H1 (cell line): ENCODE data around the gene CDH20. TPM values are rescaled to one million over a fixed set of nuclear protein-coding genes. Genes with fewer than 3 reads are reported as not detected.

ENCODE experiments used
- CTCF ChIA-PET: fragments of 300-600 bp; sonication (Branson Sonifier 250); formaldehyde crosslinking; loops from one replicate; lab custom pipeline; 2021; ENCODE audit not compliant: partially characterized antibody; lab: Charles Lee
- POLR2A ChIA-PET: fragments of 300-600 bp; sonication (Branson Sonifier 250); formaldehyde crosslinking; loops from one replicate; lab custom pipeline; 2021; ENCODE audit warnings: inconsistent platforms; ENCODE audit not compliant: partially characterized antibody; lab: Charles Lee
- DNase-seq, 2 experiments: peaks; one replicate each; pipeline versions ENCODE4 v3.0.0 to v3.0.0-alpha.2; 2010 to 2022; ENCODE audit warnings: low spot score in 2 of 2, low read depth in 1 of 2, mixed read lengths in 1 of 2
- FAIRE-seq: peaks from 2 replicates; lab custom pipeline; 2011; peaks lifted over from hg19 to GRCh38; lab: Jason Lieb, UNC
- H2AFZ ChIP-seq: 2 replicates; pipeline ENCODE4 v1.8.1; 2012; ENCODE audit warnings: low read length, inconsistent platforms
- H2AK5ac ChIP-seq: 2 replicates; pipeline ENCODE4 v1.6.1; 2013; ENCODE audit warnings: low read depth, low read length
- H2BK120ac ChIP-seq: replicated peaks from 2 replicates; pipeline ENCODE3; 2013; ENCODE audit warnings: low read depth, low read length, inconsistent platforms
- H2BK12ac ChIP-seq: 2 replicates; pipeline ENCODE4 v1.6.1; 2013; ENCODE audit warnings: low read depth, low read length
- H2BK15ac ChIP-seq: 2 replicates; pipeline ENCODE4 v1.6.1; 2013; ENCODE audit warnings: low read length
- H2BK20ac ChIP-seq: 2 replicates; pipeline ENCODE4 v1.6.1; 2013; ENCODE audit warnings: low read length
- H2BK5ac ChIP-seq: 2 replicates; pipeline ENCODE4 v1.6.1; 2013; ENCODE audit warnings: low read depth, low read length
- H3K14ac ChIP-seq: 2 replicates; pipeline ENCODE4 v1.6.1; 2013; ENCODE audit warnings: inconsistent platforms; ENCODE audit not compliant: insufficient read length
- H3K18ac ChIP-seq: 2 replicates; pipeline ENCODE4 v1.6.1; 2013; ENCODE audit warnings: low read length; ENCODE audit errors: extremely low read depth
- H3K23ac ChIP-seq: 2 replicates; pipeline ENCODE4 v1.6.1; 2013; ENCODE audit warnings: inconsistent platforms; ENCODE audit not compliant: insufficient read length
- H3K23me2 ChIP-seq: 2 replicates; pipeline ENCODE4 v1.6.1; 2013; ENCODE audit warnings: low read depth, low read length
- H3K27ac ChIP-seq: 2 replicates; pipeline ENCODE4 v1.6.1; 2011; ENCODE audit warnings: low read depth, low read length, inconsistent platforms
- H3K27me3 ChIP-seq, 4 experiments: replicated peaks in 1 of 4; 1 replicate in 1 of 4; 2 replicates in 3 of 4; pipeline versions ENCODE4 v1.6.1 to v1.8.1; 2011 to 2013; ENCODE audit warnings: low read length in 3 of 4, mild to moderate bottlenecking in 3 of 4, inconsistent platforms in 2 of 4, mixed read lengths in 2 of 4, moderate library complexity in 1 of 4; ENCODE audit not compliant: control insufficient read depth in 3 of 4, insufficient read depth in 3 of 4; ENCODE audit errors: extremely low read depth in 1 of 4
- H3K36me3 ChIP-seq, 4 experiments: 2 replicates each; pipeline versions ENCODE4 v1.6.1 to v1.8.1; 2011 to 2013; ENCODE audit warnings: mild to moderate bottlenecking in 4 of 4, low read length in 3 of 4, moderate library complexity in 2 of 4, control low read depth in 1 of 4, inconsistent platforms in 1 of 4; ENCODE audit not compliant: insufficient read depth in 4 of 4, control insufficient read depth in 2 of 4
- H3K4ac ChIP-seq: replicated peaks from 2 replicates; pipeline ENCODE3; 2013; ENCODE audit warnings: low read length, low read depth, mixed read lengths, inconsistent platforms; ENCODE audit not compliant: insufficient read length
- H3K4me1 ChIP-seq, 4 experiments: replicated peaks in 1 of 4; 1 replicate in 1 of 4; 2 replicates in 3 of 4; pipeline versions ENCODE4 v1.6.1 to v1.8.1; 2011 to 2013; ENCODE audit warnings: low read length in 3 of 4, inconsistent platforms in 2 of 4, mixed read lengths in 1 of 4; ENCODE audit not compliant: insufficient read depth in 4 of 4, control insufficient read depth in 3 of 4
- H3K4me2 ChIP-seq, 2 experiments: 2 replicates each; pipeline versions ENCODE4 v1.6.1 to v1.8.1; 2011 to 2013; ENCODE audit warnings: low read depth in 2 of 2, low read length in 2 of 2, control low read depth in 1 of 2, inconsistent platforms in 1 of 2, mild to moderate bottlenecking in 1 of 2; ENCODE audit not compliant: insufficient read depth in 1 of 2
- H3K4me3 ChIP-seq, 4 experiments: fragments of 200-600, 300-600 bp in 1 of 4; sonication (generic), shearing (Covaris generic), sonication (Bioruptor Twin) in 1 of 4; 2 replicates each; pipeline versions ENCODE4 v1.5.1 to v1.8.1; 2011 to 2016; ENCODE audit warnings: low read length in 4 of 4, low read depth in 3 of 4, control low read depth in 2 of 4, inconsistent platforms in 2 of 4, mild to moderate bottlenecking in 2 of 4, mixed read lengths in 1 of 4, moderate library complexity in 1 of 4; ENCODE audit not compliant: insufficient read depth in 2 of 4; ENCODE audit errors: extremely low read depth in 1 of 4
- H3K56ac ChIP-seq: replicated peaks from 2 replicates; pipeline ENCODE3; 2013; ENCODE audit warnings: low read depth, mild to moderate bottlenecking, mixed read lengths, low read length, inconsistent platforms; ENCODE audit not compliant: insufficient read length
- H3K79me1 ChIP-seq: 2 replicates; pipeline ENCODE4 v1.6.1; 2013; ENCODE audit warnings: low read depth, low read length, control low read depth
- H3K79me2 ChIP-seq, 2 experiments: 2 replicates each; pipeline versions ENCODE4 v1.6.1 to v1.8.1; 2012 to 2013; ENCODE audit warnings: low read length in 2 of 2, mild to moderate bottlenecking in 2 of 2, inconsistent platforms in 1 of 2; ENCODE audit not compliant: insufficient read depth in 2 of 2, control insufficient read depth in 1 of 2
- H3K9ac ChIP-seq, 4 experiments: replicated peaks in 1 of 4; 1 replicate in 1 of 4; 2 replicates in 3 of 4; pipeline versions ENCODE4 v1.6.1 to v1.8.1; 2011 to 2013; ENCODE audit warnings: low read depth in 3 of 4, low read length in 3 of 4, control low read depth in 2 of 4, mild to moderate bottlenecking in 2 of 4, moderate library complexity in 2 of 4, inconsistent platforms in 1 of 4; ENCODE audit errors: extremely low read depth in 1 of 4
- H3K9me3 ChIP-seq, 2 experiments: 2 replicates each; pipeline versions ENCODE4 v1.6.1 to v1.8.1; 2012 to 2013; ENCODE audit warnings: mild to moderate bottlenecking in 2 of 2, moderate library complexity in 2 of 2, control low read depth in 1 of 2, inconsistent platforms in 1 of 2, low read depth in 1 of 2, low read length in 1 of 2, mixed read lengths in 1 of 2; ENCODE audit not compliant: insufficient read depth in 2 of 2
- H4K20me1 ChIP-seq, 2 experiments: replicated peaks in 1 of 2; 2 replicates each; pipeline versions ENCODE3 to v1.8.1; 2011 to 2013; ENCODE audit warnings: inconsistent platforms in 2 of 2, low read length in 2 of 2, mild to moderate bottlenecking in 1 of 2; ENCODE audit not compliant: insufficient read depth in 2 of 2, control insufficient read depth in 1 of 2
- H4K5ac ChIP-seq: 2 replicates; pipeline ENCODE4 v1.6.1; 2013; ENCODE audit warnings: low read length, low read depth, mixed read lengths, inconsistent platforms; ENCODE audit not compliant: insufficient read length
- H4K8ac ChIP-seq: 2 replicates; pipeline ENCODE4 v1.8.0; 2013; ENCODE audit warnings: mild to moderate bottlenecking, moderate library complexity, low read length, inconsistent platforms; ENCODE audit not compliant: insufficient read depth; ENCODE audit errors: extremely low read depth
- H4K91ac ChIP-seq: replicated peaks from 2 replicates; pipeline ENCODE3; 2013; ENCODE audit warnings: low read length, mixed read lengths, inconsistent platforms; ENCODE audit not compliant: insufficient read length
- BRCA1 ChIP-seq: IDR thresholded peaks from 2 replicates; pipeline ENCODE4 v1.6.1; 2012; ENCODE audit warnings: low read depth, low read length, improper control_type of control experiment
- CHD2 ChIP-seq: IDR thresholded peaks from 2 replicates; pipeline ENCODE4 v1.6.1; 2012; ENCODE audit warnings: low read length, improper control_type of control experiment
- EZH2 ChIP-seq: fragments of 200-600 bp; sonication (generic); IDR thresholded peaks from 2 replicates; pipeline ENCODE4 v1.7.1; 2012; ENCODE audit warnings: low read depth, mild to moderate bottlenecking, moderate library complexity, low read length, inconsistent platforms; ENCODE audit not compliant: severe bottlenecking
- KDM4A ChIP-seq: IDR thresholded peaks from one replicate; pipeline ENCODE4 v1.7.1; 2012; ENCODE audit warnings: low read depth, mild to moderate bottlenecking, moderate library complexity, low read length, inconsistent platforms; ENCODE audit not compliant: severe bottlenecking
- NANOG ChIP-seq: IDR thresholded peaks from 2 replicates; pipeline ENCODE4 v1.6.1; 2011; ENCODE audit warnings: low read length, low read depth, mild to moderate bottlenecking, inconsistent platforms; ENCODE audit not compliant: insufficient read depth, poor library complexity, severe bottlenecking
- POLR2A ChIP-seq, 2 experiments: IDR thresholded peaks; 1 replicate in 1 of 2; 2 replicates in 1 of 2; pipeline ENCODE4 v1.6.1; 2011; ENCODE audit warnings: low read depth in 2 of 2, low read length in 2 of 2, mild to moderate bottlenecking in 2 of 2; ENCODE audit errors: control extremely low read depth in 1 of 2
- POLR2AphosphoS5 ChIP-seq: IDR thresholded peaks from 2 replicates; pipeline ENCODE4 v1.6.1; 2011; ENCODE audit warnings: low read depth, low read length
- SIN3A ChIP-seq, 2 experiments: IDR thresholded peaks in 1 of 2; conservative IDR thresholded peaks in 1 of 2; 2 replicates each; pipeline ENCODE4 v1.6.1; 2011 to 2012; ENCODE audit warnings: low read length in 2 of 2, improper control_type of control experiment in 1 of 2, low read depth in 1 of 2, mild to moderate bottlenecking in 1 of 2
- SIX5 ChIP-seq: IDR thresholded peaks from 2 replicates; pipeline ENCODE4 v1.6.1; 2011; ENCODE audit warnings: mild to moderate bottlenecking, low read depth, low read length
- polyA plus RNA-seq, 7 experiments: library from polyadenylated mRNA; depleted of rRNA in 3 of 7; stranded (reverse) in 5 of 7; unstranded in 2 of 7; fragments of >200 nt in 5 of 7; fragments of 200-250 nt in 2 of 7; gene quantifications; 1 replicate in 5 of 7; 2 replicates in 1 of 7; 4 replicates in 1 of 7; pipeline versions ENCODE4 v1.2.1 to v1.2.3, GENCODE V29; 2011 to 2013; ENCODE audit warnings: missing spikeins in 2 of 7, mixed read lengths in 2 of 7
- total RNA-seq: library from RNA; stranded (reverse); fragmentation: NEBNext Ultra II Directional; extraction: Animal tissue kit (Norgen Biotek cat#: 25700); gene quantifications from 2 replicates; pipeline ENCODE4 v1.2.1, GENCODE V29; 2021
- TF ChIP-seq, protein P1 (sequence below): IDR thresholded peaks from 2 replicates; pipeline ENCODE4 v1.6.1; 2011; ENCODE audit warnings: low read length, improper control_type of control experiment

CDH20 gene
- total and polyA plus RNA-seq, 2 of the 8 experiments (the other 6 are each of a cell fraction or from before 2014, with no cell fraction given): 0.07 to 0.12 TPM

DNA sequence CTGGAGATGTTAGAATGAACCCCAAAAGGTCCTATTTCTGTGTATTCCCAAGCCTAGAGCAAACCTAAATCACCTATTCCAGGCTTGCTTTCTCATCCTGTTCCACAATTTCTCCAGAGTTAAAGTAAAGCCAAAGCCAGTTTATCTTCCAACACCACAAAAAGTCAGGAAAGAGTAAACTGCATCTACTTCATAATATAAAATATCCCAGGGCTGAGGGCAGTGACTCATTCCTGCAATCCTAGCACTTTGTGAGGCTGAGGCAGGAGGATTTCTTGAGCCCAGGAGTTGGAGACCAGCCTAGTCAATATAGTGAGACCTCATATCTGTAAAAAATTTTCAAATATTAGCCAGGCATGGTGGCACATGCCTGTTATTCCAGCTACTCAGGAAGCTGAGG lies 241.4 kb downstream of the CDH20 start:
- H4K8ac ChIP-seq: no peak overlapping the region
- H3K27ac ChIP-seq: no peak overlapping the region
- H3K4ac ChIP-seq: no peak overlapping the region
- H2BK120ac ChIP-seq: no peak overlapping the region
- no peak overlapping the region for H4K91ac ChIP-seq
- no peak overlapping the region for H2BK12ac ChIP-seq
- H3K23me2 ChIP-seq: no peaks in the 10 kb centered on the region
- no peaks in the 10 kb centered on the region for H3K36me3 ChIP-seq
- H3K14ac ChIP-seq: no peak overlapping the region
- H3K4me1 ChIP-seq: peaks cover 0 to 3% (median 0%) of the 10 kb centered on the region in 4 experiments; a peak in 2 of 7 replicates
- no peak overlapping the region for H3K56ac ChIP-seq
- DNase-seq: no peak
- no peak overlapping the region for H3K23ac ChIP-seq
- no peak overlapping the region for H2AFZ ChIP-seq
- H3K4me3 ChIP-seq: no peak overlapping the region
- no peak overlapping the region for H2BK20ac ChIP-seq
- H4K20me1 ChIP-seq: no peaks in the 10 kb centered on the region
- TF ChIP-seq CHD2: no peak
- TF ChIP-seq POLR2A (IDR thresholded peaks at IDR 0.05; ENCODE audit: control extremely low read depth in 1 of 2, low read depth in 2 of 2, low read length in 2 of 2): no peak
- TF ChIP-seq KDM4A: no peak
- TF ChIP-seq NANOG: no peak
- TF ChIP-seq SIX5: no peak
- no peak for TF ChIP-seq SIN3A (conservative IDR thresholded peaks at IDR 0.05 in 1 of 2, IDR thresholded peaks at IDR 0.05 in 1 of 2; ENCODE audit: low read depth in 1 of 2, low read length in 2 of 2)
- TF ChIP-seq BRCA1: no peak
- no peak for TF ChIP-seq EZH2
- TF ChIP-seq POLR2AphosphoS5: no peak
- TF ChIP-seq, protein P1, sequence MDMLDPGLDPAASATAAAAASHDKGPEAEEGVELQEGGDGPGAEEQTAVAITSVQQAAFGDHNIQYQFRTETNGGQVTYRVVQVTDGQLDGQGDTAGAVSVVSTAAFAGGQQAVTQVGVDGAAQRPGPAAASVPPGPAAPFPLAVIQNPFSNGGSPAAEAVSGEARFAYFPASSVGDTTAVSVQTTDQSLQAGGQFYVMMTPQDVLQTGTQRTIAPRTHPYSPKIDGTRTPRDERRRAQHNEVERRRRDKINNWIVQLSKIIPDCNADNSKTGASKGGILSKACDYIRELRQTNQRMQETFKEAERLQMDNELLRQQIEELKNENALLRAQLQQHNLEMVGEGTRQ: no peak
- H3K18ac ChIP-seq: no peak overlapping the region
- H2BK5ac ChIP-seq: no peak overlapping the region
- H3K9ac ChIP-seq: no peak overlapping the region
- ChIA-PET POLR2A (no interaction called here), CTCF (no interaction called here)
- no peak overlapping the region for H2AK5ac ChIP-seq
- H2BK15ac ChIP-seq: no peak overlapping the region
- no peak overlapping the region for H3K4me2 ChIP-seq
- no peak overlapping the region for H4K5ac ChIP-seq
- no peaks in the 10 kb centered on the region for H3K79me2 ChIP-seq
- no peaks in the 10 kb centered on the region for H3K27me3 ChIP-seq
- H3K9me3 ChIP-seq: no peaks in the 10 kb centered on the region
- no peak for FAIRE-seq
- no peaks in the 10 kb centered on the region for H3K79me1 ChIP-seq
